Activated CD8-positive, alpha-beta memory T cell treated with anti-CD3 and anti-CD28 coated beads for 24 hours (primary cell): ENCODE measurements around the gene UBE2J1.

Experiments used
- DNase-seq: peaks from one replicate; pipeline ENCODE4 v3.0.0-alpha.2; 2020

Gene UBE2J1

DNA sequence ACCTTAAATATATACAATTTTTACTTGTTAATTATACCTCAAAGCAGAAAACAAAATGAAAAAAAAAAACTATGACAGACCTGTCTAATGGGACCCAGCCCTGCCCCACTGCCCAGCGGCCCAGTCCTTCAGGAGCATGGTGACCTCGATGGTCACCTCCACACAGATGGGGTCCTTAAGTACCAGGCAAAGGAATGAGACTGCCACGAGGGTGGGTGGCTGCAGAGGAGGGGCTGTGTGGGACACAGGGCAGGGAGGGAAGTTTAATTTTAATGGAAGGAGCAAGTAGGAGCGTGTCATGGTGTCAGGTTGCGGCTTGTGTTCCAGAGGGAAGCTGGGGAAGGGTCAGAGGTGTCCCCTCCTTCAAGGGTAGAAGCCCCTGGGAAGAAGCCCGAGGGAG lies 66.0 kb downstream of the UBE2J1 start:
- no peak for DNase-seq

DNA sequence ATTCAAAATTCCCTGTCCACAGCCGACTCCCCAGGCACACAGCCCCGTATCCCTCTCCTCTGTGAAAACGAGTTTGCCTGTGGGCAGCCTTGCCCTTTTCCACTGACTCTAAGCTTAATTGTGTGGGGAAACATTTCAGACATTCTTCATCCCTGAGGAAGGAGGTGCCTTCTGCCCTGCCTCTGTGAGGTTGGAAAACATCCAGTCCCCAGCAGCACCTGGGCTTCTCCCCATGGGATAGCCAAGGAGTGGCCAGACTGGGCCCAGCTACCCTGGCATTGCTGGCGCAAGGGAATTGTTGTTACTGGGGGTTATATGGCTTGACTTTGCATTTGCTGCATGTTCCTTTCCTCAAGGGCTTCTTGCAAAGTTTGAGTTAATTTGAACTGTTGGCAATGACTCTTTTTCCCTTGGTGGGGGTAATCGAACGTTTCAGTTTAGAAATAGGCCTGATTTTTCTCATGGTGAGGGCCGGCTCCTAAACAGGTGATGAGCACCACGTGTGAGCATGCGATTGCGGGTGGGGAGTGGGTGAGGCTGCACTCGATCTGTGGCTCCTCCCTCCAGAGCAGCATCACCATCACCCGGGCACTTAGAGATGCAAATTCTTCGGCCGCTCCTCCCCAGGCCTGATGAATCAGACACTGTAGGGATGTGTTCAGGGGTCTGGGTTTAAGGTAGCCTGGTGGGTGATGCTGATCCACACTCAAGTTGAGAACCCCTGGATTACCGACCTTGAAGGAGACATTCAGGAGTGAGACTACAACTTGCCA lies 67.4 kb downstream of the UBE2J1 start:
- DNase-seq = no peak

DNA sequence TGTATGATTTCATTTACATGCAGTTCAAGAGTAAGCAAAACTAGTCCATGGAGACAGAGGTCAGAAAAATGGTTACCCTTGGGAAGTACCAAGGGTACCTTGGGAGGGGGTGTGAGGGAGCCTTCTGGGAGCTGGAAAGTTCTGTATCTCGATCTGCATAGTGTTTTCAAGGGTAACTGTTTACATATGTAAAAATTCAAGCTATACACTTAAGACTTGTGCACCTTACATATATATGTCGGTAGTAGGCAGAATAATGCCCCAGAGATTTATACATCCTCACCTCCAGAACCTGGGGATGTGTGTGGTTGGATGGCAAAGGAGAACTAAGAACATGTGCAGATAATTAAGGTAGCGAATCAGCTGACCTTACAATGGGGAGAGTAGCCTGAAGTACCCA lies 68.4 kb downstream of the UBE2J1 start:
- no peak for DNase-seq

DNA sequence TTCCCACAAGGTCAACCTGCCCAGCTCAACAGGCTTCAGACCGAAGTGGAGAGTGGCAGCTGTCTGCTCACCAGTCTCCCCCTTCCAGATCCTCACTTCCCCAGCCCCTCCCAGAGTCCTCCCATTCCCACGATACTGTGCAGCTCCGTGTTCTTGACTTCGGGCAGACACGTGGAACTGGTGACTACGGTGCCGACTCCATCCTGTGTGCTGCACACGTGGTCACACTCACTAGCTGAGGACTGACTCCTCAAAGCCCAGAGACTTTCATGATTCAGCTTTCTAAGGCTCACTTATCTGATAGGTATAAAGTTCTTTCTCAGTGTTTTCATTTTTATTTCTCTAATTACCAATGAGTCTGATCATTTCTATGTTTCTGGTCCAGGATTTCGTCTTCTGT lies 69.8 kb downstream of the UBE2J1 start:
- no peak for DNase-seq

DNA sequence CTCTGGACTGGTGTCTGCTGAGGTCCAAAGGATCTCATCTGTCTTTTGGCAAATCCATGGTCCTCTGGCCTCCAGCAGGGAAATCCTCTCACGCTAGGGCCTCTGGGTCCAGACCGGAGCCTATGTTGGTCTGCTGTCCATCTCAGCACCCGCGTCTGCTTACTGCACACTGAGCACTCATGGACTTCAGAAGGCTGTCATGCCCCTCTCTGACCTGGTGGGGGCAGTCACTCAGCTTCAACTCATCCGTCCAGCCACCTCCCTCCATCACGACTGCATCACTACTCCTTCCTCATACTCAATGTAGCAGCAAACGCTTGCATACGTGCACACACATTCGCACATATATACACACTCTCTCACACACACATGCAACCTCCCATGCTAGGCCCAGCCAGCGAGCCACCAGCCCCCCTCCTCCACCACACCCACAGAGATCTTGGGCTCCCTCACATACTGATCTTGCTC lies 70.7 kb downstream of the UBE2J1 start:
- DNase-seq = peak; percentile 63

DNA sequence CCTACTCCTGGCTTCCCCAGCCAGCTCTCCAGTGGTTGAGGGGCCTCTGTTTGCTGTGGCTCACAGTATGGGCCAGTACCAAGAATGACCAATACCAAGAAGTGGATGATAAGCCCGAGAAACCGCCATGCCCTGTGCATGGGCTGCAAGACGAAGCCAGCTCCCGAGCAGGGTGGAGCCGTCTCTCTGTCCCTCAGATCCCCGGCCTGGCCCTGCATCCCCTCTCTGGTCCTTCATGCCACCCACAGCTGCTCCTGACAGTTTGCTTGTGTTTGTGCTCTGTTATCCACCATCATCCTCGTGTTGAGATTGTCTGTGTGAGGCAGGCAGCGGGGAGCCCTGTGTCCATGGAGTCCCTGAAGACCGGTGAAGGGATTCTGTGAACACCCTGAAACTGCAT lies 73.6 kb downstream of the UBE2J1 start:
- no peak for DNase-seq
